Measurements from ENCODE around the gene BABAM2.

BABAM2 gene

DNA sequence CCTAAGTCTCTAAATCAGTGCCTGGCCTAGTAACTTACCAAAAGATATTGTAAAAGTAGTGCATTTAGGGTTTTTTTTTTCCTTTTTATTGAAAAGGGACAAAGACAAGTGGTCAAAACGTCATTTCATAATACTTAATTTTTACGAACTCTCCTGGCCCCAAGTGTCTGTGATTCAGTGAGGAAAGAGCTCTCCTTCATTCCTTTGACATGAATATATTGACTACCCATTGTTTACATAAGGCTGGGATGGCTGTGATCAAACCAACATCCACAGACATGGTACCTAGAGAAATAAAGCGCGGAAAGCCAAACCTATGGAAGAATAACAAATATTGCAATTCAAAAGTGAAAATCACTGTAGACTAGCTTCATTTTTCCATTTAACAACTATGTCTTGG lies 198.4 kb downstream of the BABAM2 start:
- no peaks in the 10 kb centered on the region for H3K9me3 ChIP-seq (ENCODE audit: control insufficient read depth, low read length)
- H3K36me3 ChIP-seq (ENCODE audit: control insufficient read depth, insufficient read depth, low read length) = no peaks in the 10 kb centered on the region
- no peak overlapping the region for H3K27ac ChIP-seq (ENCODE audit: low read depth, low read length, severe bottlenecking)
- no CpG with 5 or more reads among the region's 4 CpGs for WGBS, 2 experiments (ENCODE audit: insufficient coverage in 2 of 2)
- no peak overlapping the region for H3K4me3 ChIP-seq (ENCODE audit: extremely low read depth, insufficient read depth, low read length, poor library complexity, severe bottlenecking)
- no peaks in the 10 kb centered on the region for H3K4me1 ChIP-seq (ENCODE audit: control insufficient read depth, insufficient read depth, low read length, poor library complexity, severe bottlenecking)

DNA sequence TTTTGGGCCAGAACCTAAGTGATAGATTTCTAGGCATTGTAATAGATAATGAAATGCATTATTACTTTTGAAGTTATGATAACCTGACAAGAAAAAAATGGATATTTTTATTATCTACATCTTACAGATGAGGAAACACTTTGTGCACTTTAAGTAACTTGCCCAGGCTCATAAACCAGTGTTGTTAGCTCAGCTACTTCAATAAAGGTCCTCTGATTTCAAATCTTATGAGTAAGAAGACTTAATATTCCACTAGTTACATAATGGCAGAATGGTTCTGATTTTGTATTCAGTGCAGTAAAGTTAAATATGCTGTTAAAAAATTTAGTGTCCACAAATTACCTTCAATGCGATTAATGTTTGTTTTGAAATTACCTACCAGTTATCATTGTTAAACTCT lies 199.0 kb downstream of the BABAM2 start:
- WGBS, 2 experiments (ENCODE audit: insufficient coverage in 2 of 2) = no CpG with 5 or more reads among the region's 1 CpG
- no peaks in the 10 kb centered on the region for H3K9me3 ChIP-seq (ENCODE audit: control insufficient read depth, low read length)
- no peak overlapping the region for H3K27ac ChIP-seq (ENCODE audit: low read depth, low read length, severe bottlenecking)

DNA sequence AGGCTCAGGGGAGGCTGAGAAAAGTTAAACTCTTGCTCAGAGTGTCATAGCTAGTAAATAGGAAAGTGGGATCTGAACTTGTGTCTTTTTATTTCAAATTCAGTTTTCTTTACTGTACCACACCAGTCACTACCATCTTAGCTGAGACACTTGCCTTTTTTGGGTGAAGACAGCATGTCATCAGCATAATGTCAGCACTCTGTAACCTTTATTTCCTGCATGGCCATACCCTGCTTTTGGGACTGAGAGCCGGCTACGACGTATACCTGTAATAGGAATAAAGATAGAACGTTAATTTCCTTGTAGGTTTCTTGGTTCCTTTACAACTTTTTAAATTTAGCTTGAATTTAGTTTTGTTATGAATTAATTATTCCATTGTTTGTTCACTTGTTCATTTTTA lies 202.8 kb downstream of the BABAM2 start:
- Histone ChIP-seq H3K4me1 (ENCODE audit: control insufficient read depth, insufficient read depth, low read length, poor library complexity, severe bottlenecking) (peaks cover 2% of the 10 kb centered on the region), H3K4me3 (ENCODE audit: extremely low read depth, insufficient read depth, low read length, poor library complexity, severe bottlenecking) (no peak overlapping the region), H3K27ac (ENCODE audit: low read depth, low read length, severe bottlenecking) (no peak overlapping the region), H3K9me3 (ENCODE audit: control insufficient read depth, low read length) (no peaks in the 10 kb centered on the region), H3K36me3 (ENCODE audit: control insufficient read depth, insufficient read depth, low read length) (no peaks in the 10 kb centered on the region)
- WGBS, 2 experiments (ENCODE audit: insufficient coverage in 2 of 2) = no CpG with 5 or more reads among the region's 4 CpGs

More for the DNA sequence above, 199.0 kb downstream of the BABAM2 start:
- Histone ChIP-seq H3K4me3 (ENCODE audit: extremely low read depth, insufficient read depth, low read length, poor library complexity, severe bottlenecking) (no peak overlapping the region), H3K4me1 (ENCODE audit: control insufficient read depth, insufficient read depth, low read length, poor library complexity, severe bottlenecking) (no peaks in the 10 kb centered on the region), H3K36me3 (ENCODE audit: control insufficient read depth, insufficient read depth, low read length) (no peaks in the 10 kb centered on the region)

DNA sequence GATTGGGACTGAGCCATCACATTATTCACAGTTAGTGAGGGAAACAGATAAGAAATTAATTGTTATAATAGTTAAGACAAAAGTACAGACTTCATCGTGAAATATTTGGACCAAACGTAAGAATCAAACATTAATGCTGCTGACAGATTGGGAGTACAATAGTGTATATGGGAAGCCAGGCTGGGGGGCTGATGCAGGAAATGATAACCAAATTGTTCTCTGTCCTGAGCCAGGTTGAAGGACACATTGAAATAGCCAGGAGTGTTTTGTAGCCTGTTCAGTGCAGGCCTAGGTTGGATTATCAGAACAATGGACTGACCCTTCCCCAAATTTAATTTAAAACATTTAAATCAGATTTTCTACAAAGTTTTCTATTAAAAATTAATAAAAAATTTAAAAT lies 203.2 kb downstream of the BABAM2 start:
- H3K4me3 ChIP-seq (ENCODE audit: extremely low read depth, insufficient read depth, low read length, poor library complexity, severe bottlenecking) = no peak overlapping the region
- H3K4me1 ChIP-seq (ENCODE audit: control insufficient read depth, insufficient read depth, low read length, poor library complexity, severe bottlenecking) = peaks cover 2% of the 10 kb centered on the region
- 100% methylated on average over 2 of the region's 2 CpGs for WGBS, 2 experiments (ENCODE audit: insufficient coverage in 2 of 2)
- no peaks in the 10 kb centered on the region for H3K9me3 ChIP-seq (ENCODE audit: control insufficient read depth, low read length)
- H3K36me3 ChIP-seq (ENCODE audit: control insufficient read depth, insufficient read depth, low read length) = no peaks in the 10 kb centered on the region
- no peak overlapping the region for H3K27ac ChIP-seq (ENCODE audit: low read depth, low read length, severe bottlenecking)

DNA sequence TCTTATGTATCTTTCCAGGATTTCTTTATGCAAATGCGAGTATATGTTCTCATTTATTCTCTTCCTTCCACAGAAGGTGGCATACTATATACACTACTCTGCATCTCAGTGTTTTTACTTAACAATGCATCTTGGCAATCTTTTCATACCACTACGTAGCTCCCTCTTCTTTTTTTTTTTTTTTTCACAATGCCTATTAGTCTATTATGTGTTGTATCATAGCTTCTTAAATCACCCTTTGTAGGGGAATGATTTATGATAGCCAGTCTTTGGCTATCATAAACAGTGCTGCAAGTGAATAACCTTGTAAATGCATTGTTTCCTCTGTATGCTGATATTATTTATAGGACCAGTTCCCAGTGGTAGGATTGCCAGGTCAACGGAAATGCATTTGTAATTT lies 204.2 kb downstream of the BABAM2 start:
- peaks cover 2% of the 10 kb centered on the region for H3K4me1 ChIP-seq (ENCODE audit: control insufficient read depth, insufficient read depth, low read length, poor library complexity, severe bottlenecking)

DNA sequence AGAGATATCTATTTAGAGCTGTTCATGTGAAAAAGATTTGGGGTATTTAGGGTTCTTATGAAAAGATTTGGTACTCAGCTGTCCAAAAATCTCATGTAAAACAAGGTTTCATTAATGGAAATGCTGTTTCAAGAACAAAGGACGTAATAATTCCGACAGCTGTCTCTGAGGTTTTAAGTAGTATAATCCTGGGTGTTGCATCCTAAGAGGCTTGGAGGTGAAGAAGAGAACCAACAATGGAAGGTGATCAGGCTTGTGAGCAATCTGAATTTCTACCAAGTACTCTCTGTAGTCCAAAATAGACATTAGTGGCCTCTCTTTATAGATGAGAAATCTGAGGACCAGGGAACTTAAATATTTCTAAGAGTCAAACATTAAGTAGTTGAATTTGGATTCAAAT lies 205.1 kb downstream of the BABAM2 start:
- Histone ChIP-seq H3K27ac (ENCODE audit: low read depth, low read length, severe bottlenecking) (no peak overlapping the region), H3K36me3 (ENCODE audit: control insufficient read depth, insufficient read depth, low read length) (no peaks in the 10 kb centered on the region), H3K9me3 (ENCODE audit: control insufficient read depth, low read length) (no peaks in the 10 kb centered on the region), H3K4me3 (ENCODE audit: extremely low read depth, insufficient read depth, low read length, poor library complexity, severe bottlenecking) (no peak overlapping the region), H3K4me1 (ENCODE audit: control insufficient read depth, insufficient read depth, low read length, poor library complexity, severe bottlenecking) (peaks cover 2% of the 10 kb centered on the region)
- WGBS, 2 experiments (ENCODE audit: insufficient coverage in 2 of 2) = 89 to 100% methylated on average over 2 of the region's 2 CpGs

More for the DNA sequence above, 204.2 kb downstream of the BABAM2 start:
- H3K4me3 ChIP-seq (ENCODE audit: extremely low read depth, insufficient read depth, low read length, poor library complexity, severe bottlenecking) = no peak overlapping the region
- WGBS, 2 experiments (ENCODE audit: insufficient coverage in 2 of 2) = 80 to 100% methylated on average over 1 to 2 of the region's 3 CpGs
- no peaks in the 10 kb centered on the region for H3K9me3 ChIP-seq (ENCODE audit: control insufficient read depth, low read length)
- H3K36me3 ChIP-seq (ENCODE audit: control insufficient read depth, insufficient read depth, low read length) = no peaks in the 10 kb centered on the region
- no peak overlapping the region for H3K27ac ChIP-seq (ENCODE audit: low read depth, low read length, severe bottlenecking)

DNA sequence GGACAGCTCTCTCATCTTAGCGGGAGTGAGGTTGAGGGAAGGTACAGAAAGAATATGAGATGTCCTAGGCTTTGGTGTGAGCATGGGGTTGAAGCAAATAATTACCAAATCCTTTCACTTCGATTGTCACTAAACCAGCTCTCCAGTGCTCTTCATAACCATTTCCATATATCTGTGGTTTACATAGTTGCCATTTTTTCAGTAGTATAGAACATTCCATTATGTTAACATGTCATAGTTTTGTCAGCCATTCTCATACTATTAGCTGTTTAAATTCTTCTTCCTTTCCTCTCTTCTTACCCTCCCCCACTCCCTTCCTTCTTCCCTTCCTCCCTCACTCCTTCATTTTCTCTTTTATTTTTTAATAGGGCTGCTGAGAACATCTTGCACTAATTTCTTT lies 205.9 kb downstream of the BABAM2 start:
- no peak overlapping the region for H3K27ac ChIP-seq (ENCODE audit: low read depth, low read length, severe bottlenecking)
- H3K4me1 ChIP-seq (ENCODE audit: control insufficient read depth, insufficient read depth, low read length, poor library complexity, severe bottlenecking) = peaks cover 2% of the 10 kb centered on the region
- no peaks in the 10 kb centered on the region for H3K36me3 ChIP-seq (ENCODE audit: control insufficient read depth, insufficient read depth, low read length)
- no peaks in the 10 kb centered on the region for H3K9me3 ChIP-seq (ENCODE audit: control insufficient read depth, low read length)
- WGBS, 2 experiments (ENCODE audit: insufficient coverage in 2 of 2) = no CpG with 5 or more reads among the region's 2 CpGs
- no peak overlapping the region for H3K4me3 ChIP-seq (ENCODE audit: extremely low read depth, insufficient read depth, low read length, poor library complexity, severe bottlenecking)

DNA sequence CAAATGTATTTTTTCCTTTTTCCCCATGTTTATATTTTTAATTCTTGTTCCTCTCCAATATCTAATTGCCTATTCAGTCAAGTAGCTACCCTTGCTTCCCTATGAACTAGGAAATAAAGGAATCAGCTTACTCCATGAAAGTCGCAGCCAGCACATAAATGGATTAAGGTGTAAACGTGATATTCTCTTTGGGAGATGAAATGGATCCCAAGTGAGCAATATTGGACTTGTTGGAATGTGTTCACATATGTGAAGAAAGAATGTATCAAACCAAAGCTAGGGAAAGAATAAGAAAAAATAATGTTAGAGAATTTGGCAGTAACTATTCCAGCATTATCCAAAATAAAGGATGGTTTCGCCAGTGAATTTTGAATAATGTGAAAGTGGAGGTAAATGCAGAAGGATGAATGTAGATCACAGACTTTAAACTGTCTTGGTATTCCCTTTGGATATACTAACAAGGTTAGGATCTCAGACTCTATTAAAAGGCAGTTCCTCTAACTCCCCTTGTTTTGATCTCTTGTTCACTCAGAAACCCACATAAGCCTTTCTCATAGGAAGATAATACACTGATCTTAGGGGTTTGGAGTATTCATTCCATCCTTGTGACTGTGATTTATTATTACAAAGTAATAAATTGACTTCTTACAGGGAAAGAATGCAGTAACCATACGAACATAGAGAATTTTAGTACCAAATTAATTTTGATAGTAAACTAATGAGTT lies 208.1 kb downstream of the BABAM2 start:
- Histone ChIP-seq H3K4me1 (ENCODE audit: control insufficient read depth, insufficient read depth, low read length, poor library complexity, severe bottlenecking) (peaks cover 2% of the 10 kb centered on the region), H3K9me3 (ENCODE audit: control insufficient read depth, low read length) (no peaks in the 10 kb centered on the region), H3K27ac (ENCODE audit: low read depth, low read length, severe bottlenecking) (no peak overlapping the region), H3K4me3 (ENCODE audit: extremely low read depth, insufficient read depth, low read length, poor library complexity, severe bottlenecking) (no peak overlapping the region), H3K36me3 (ENCODE audit: control insufficient read depth, insufficient read depth, low read length) (no peaks in the 10 kb centered on the region)
- 87 to 97% methylated on average over 3 of the region's 4 CpGs for WGBS, 2 experiments (ENCODE audit: insufficient coverage in 2 of 2)

DNA sequence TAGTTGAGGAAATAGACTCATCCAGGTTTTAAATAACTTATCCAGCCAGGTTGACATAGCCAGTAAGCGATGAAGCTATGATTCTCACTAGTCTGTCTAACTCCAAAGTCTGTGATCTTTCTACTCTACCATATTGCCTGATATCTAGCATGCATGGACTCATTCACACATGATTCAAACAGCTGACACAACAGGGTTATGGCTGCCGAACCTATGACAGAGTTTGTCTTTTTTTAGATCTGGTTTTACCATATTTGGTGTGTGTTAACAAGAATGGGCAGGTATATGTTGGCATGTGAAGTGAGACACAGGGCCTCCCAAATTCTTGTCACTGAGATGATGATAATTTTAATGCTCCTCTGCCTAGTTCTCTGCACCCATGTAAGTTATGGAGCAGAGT lies 210.6 kb downstream of the BABAM2 start:
- 94% methylated on average over 2 of the region's 2 CpGs; no CpG with 5 or more reads in 1 of the 2 experiments for WGBS, 2 experiments (ENCODE audit: insufficient coverage in 2 of 2)
- Histone ChIP-seq H3K4me1 (ENCODE audit: control insufficient read depth, insufficient read depth, low read length, poor library complexity, severe bottlenecking) (peaks cover 2% of the 10 kb centered on the region), H3K9me3 (ENCODE audit: control insufficient read depth, low read length) (no peaks in the 10 kb centered on the region), H3K36me3 (ENCODE audit: control insufficient read depth, insufficient read depth, low read length) (no peaks in the 10 kb centered on the region), H3K27ac (ENCODE audit: low read depth, low read length, severe bottlenecking) (no peak overlapping the region), H3K4me3 (ENCODE audit: extremely low read depth, insufficient read depth, low read length, poor library complexity, severe bottlenecking) (no peak overlapping the region)

DNA sequence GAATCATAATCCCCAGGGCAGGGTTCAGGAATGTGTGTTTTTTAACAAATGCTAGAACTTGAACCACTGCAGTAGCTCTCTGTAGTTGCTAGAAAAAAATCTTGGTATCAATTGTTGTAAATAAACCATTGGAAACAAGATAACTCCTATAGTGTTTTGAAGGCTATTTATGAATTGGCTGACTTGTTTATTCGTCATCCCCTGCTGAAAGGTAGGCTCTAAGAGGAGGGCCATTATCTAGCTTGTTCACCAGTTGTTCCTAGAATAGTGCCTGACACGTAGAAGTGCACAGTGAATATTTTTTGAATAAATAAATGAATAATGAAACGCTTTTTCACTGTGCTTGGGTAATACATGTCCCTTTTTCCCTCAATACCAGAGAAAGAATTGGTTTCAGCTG lies 211.4 kb downstream of the BABAM2 start:
- Histone ChIP-seq H3K27ac (ENCODE audit: low read depth, low read length, severe bottlenecking) (no peak overlapping the region), H3K4me3 (ENCODE audit: extremely low read depth, insufficient read depth, low read length, poor library complexity, severe bottlenecking) (no peak overlapping the region), H3K4me1 (ENCODE audit: control insufficient read depth, insufficient read depth, low read length, poor library complexity, severe bottlenecking) (peaks cover 2% of the 10 kb centered on the region), H3K36me3 (ENCODE audit: control insufficient read depth, insufficient read depth, low read length) (no peaks in the 10 kb centered on the region), H3K9me3 (ENCODE audit: control insufficient read depth, low read length) (no peaks in the 10 kb centered on the region)
- WGBS, 2 experiments (ENCODE audit: insufficient coverage in 2 of 2) = 89 to 100% methylated on average over 1 of the region's 3 CpGs

DNA sequence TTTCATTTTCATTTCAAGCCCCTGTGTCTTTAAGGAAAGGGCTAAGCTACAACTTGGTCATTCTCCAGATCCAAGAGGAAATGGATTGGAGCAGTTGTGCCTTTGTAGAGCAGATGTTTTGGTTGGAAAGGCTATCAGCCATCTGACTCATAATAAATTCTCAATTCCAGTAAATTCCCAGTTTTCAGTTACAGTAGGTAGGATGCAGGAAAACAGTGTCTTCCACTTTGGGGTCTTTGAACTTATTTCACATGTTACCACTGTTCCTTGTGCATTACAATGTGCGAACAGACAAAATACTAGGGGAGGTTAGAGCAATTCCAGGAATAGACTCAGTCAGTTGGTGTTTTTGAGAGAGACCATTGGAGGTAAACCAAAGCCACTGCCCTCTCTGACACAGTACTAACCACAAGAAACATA lies 211.9 kb downstream of the BABAM2 start:
- no CpG with 5 or more reads among the region's 1 CpG for WGBS, 2 experiments (ENCODE audit: insufficient coverage in 2 of 2)
- H3K27ac ChIP-seq (ENCODE audit: low read depth, low read length, severe bottlenecking) = no peak overlapping the region
- no peak overlapping the region for H3K4me3 ChIP-seq (ENCODE audit: extremely low read depth, insufficient read depth, low read length, poor library complexity, severe bottlenecking)
- H3K36me3 ChIP-seq (ENCODE audit: control insufficient read depth, insufficient read depth, low read length) = no peaks in the 10 kb centered on the region
- H3K4me1 ChIP-seq (ENCODE audit: control insufficient read depth, insufficient read depth, low read length, poor library complexity, severe bottlenecking) = no peaks in the 10 kb centered on the region
- H3K9me3 ChIP-seq (ENCODE audit: control insufficient read depth, low read length) = no peaks in the 10 kb centered on the region

Measured in mesodermal cell (in vitro differentiated cells).